ENCODE data around the gene KRTAP9-7.
"Not testable (repeated sequence)": the region's sequence is repeated elsewhere in the genome, so short reads cannot be mapped to it uniquely, and the experiment has no call there.

DNA sequence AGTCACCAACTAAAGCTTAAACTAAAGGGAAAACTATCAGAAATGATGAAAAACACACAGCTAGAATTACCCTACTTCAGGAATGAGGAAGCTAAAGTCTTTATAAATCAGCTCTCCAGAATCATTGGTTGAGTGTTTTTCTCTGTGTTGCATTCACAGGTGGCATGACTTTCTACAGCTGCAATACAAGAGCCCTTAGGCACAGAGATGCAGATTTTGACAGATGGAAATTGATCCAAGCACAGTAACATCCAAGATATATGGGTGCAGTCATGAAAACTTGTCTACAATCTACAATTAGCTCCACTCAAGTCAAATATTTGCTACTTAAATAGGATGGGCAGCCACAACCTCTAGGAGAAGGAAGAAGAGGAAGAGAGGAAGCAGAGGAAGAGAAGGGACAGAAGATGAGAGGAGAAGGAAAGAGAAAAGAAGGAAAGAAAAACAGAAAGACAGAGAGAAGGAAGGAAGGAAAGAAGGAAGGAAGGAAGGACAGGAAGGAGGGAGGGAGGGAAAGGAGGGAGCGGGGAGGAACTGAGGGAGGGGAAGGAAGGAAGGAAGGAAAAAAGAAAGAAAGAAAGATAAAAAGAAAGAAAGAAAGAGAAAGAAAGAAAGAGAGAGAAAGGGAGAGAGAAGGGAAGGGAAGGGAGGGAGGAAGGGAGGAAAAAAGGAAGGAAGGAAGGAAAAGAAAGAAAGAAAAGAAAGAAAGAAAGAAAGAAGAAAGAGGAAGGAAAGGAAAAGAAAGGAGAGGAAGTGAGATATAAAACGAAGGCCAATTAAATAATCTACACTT, 28.3 kb upstream of the KRTAP9-7 start:
- TF ChIP-seq POLR2AphosphoS5 (IDR thresholded peaks at IDR 0.05) = not testable (repeated sequence)
- TF ChIP-seq, protein P1, sequence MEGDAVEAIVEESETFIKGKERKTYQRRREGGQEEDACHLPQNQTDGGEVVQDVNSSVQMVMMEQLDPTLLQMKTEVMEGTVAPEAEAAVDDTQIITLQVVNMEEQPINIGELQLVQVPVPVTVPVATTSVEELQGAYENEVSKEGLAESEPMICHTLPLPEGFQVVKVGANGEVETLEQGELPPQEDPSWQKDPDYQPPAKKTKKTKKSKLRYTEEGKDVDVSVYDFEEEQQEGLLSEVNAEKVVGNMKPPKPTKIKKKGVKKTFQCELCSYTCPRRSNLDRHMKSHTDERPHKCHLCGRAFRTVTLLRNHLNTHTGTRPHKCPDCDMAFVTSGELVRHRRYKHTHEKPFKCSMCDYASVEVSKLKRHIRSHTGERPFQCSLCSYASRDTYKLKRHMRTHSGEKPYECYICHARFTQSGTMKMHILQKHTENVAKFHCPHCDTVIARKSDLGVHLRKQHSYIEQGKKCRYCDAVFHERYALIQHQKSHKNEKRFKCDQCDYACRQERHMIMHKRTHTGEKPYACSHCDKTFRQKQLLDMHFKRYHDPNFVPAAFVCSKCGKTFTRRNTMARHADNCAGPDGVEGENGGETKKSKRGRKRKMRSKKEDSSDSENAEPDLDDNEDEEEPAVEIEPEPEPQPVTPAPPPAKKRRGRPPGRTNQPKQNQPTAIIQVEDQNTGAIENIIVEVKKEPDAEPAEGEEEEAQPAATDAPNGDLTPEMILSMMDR (IDR thresholded peaks at IDR 0.05) = not testable (repeated sequence)

All from esophagus muscularis mucosa (tissue), 3 donors.